GM20000 (cell line): ENCODE data around the gene LASP1.

Experiments used
- DNase-seq: peaks from one replicate; pipeline ENCODE4 v3.0.0; 2012; ENCODE audit warnings: low spot score
- CTCF ChIP-seq: IDR thresholded peaks from 2 replicates; pipeline ENCODE4 v1.5.1; 2012; ENCODE audit warnings: mild to moderate bottlenecking, control low read depth; ENCODE audit errors: extremely low read depth, missing control alignments

LASP1 gene

DNA sequence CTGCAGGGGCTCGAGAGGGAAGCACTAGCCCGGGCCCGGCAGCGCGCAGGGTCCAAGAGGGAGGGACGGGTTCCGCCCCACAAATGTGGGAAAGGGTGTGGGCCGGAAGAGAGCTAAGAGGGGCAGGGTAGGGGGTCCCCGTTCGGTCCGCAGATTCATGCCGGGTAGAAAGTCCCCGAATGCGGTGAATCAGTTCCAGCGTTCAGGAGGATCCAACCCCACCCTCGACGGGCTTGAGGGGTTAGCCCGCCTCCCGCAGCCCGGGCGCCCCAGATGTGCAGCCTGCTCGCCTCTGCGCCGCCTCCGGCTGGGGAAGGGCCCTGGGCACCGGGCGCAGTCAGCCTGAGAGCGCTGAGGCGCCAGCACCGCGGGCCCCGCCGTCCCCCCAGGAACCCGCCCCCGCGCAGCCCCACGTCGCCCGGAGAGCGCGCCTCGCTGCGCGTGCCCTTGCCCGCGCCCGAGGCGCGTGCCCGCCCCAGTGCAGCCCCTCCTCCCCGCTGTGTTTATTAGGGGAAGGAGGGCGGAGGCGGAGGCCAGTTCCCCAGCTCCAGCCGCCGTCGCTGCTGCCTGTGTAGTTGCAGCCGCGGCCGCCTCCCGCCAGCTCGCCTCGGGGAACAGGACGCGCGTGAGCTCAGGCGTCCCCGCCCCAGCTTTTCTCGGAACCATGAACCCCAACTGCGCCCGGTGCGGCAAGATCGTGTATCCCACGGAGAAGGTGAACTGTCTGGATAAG, at the start of gene LASP1:
Gene LASP1, plus strand, starts transcription at position 533 of the 733 bp plus-strand sequence. Its CDS starts 132 bp downstream, at position 665.
- TF ChIP-seq CTCF = no peak
- DNase-seq = peak; percentile 94

DNA sequence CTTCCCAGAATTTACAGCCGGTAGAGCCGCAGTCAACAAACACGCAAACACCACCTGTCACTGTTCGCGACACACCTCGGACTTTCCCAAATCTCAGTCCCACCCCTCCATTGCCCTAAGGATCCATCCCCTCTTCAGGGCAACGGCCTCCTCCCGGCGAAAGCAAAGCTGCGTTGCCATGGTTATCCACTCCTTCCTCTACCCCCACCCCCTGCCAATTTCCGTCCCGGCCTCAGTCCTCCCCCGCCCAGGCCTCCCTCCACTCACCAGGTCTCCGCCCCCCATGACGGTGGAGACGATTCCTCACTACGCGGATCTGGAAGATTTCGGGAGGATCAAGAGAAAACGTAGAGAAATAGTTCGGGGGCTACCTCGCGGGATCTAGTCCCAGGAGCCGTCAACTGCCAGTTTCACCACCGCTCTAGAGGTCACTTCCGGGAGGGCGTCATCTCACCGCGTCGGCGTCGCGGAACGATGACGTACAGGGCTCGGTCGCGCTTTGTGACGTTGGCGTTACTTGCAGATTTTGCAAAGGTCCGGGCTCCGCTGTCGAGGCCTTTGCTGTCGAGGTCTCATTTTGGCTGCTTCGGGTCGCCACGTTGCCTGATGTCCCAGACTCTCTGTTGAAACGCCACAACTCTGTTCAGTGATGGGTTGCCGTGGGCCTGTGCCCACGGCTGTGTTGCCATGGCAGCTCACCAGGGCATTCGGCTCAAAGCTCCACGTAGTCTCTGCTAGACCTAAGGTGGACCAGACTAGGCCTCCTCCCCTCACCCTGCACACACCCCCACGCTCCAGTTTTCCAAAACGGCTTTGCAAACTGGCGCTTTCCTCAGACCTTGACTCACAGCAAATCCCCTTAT, 44.7 kb upstream of the LASP1 start, which contains the start of gene CWC25:
Gene CWC25, minus strand, starts transcription at position 423 of the 863 bp plus-strand sequence. Its CDS starts 138 bp downstream, at position 285.
- peak; percentile 90 for DNase-seq
- no peak for TF ChIP-seq CTCF

DNA sequence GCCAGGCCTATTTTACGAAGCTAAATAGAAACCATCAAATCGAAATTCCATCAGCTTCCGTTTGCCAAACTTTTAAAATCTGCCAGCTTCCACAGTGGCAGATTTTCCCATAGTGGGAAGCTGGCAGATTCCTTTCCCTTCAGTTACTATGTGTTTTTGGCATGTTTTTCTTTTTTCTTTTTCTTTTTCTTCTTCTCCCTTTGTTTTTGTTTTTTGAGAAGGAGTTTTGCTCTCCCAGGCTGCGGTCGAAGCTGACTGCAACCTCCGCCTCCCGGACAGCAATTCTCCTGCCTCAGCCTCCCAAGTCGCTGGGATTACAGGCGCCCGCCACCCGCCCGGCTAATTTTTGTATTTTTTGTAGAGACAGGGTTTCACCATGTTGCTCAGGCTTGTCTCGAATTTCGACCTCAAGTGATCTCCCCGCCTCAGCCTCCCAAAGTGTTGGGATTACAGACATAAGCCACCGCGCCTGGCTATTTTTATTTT, 44.1 kb upstream of the LASP1 start:
- no peak for DNase-seq
- no peak for TF ChIP-seq CTCF

- no peak for DNase-seq
- TF ChIP-seq CTCF = no peak
Measured at GRCh38 chr17:38844261-38844757, 25.5 kb upstream of the LASP1 start.

GRCh38 chr17:38848557-38848891, 21.3 kb upstream of the LASP1 start:
- no peak for DNase-seq
- TF ChIP-seq CTCF = no peak

DNA sequence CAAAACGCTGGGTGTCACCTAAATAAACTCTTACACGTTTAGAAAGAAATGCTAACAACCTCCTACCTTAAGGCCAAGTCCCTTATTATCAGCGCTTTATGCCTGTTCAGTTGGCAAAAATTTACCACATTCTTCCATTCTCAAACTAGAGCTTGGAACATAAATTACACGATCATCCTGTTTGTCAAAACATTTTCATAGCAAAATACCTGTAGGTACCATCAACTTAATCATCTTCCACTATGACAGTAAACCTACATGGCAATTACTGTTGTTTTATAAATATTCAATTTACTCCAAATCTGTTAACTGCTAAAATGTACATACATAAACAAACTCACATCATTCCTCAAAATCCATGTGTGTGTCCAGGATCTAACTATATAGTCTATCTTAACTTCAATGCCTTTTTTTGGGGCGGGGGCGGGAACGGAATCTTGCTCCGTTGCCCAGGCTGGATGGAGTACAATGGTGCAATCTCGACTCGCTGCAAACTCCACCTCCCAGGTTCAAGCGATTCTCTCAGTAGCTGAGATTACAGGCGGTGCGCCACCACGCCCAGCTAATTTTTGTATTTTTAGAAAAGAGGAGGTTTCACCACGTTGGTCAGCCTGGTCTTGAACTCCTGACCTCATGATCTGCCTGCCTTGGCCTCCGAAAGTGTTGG, 20.8 kb upstream of the LASP1 start:
- TF ChIP-seq CTCF = no peak
- no peak for DNase-seq
